ENCODE measurements around the gene XYLT2. TPM values are rescaled to one million over a fixed set of nuclear protein-coding genes. Genes with fewer than 3 reads are reported as not detected.
"Not testable (repeated sequence)": the region's sequence is repeated elsewhere in the genome, so short reads cannot be mapped to it uniquely, and the experiment has no call there.

Gene XYLT2
- total and polyA plus RNA-seq, 7 donors = 2.8 to 6.3 (median 4.0) TPM

DNA sequence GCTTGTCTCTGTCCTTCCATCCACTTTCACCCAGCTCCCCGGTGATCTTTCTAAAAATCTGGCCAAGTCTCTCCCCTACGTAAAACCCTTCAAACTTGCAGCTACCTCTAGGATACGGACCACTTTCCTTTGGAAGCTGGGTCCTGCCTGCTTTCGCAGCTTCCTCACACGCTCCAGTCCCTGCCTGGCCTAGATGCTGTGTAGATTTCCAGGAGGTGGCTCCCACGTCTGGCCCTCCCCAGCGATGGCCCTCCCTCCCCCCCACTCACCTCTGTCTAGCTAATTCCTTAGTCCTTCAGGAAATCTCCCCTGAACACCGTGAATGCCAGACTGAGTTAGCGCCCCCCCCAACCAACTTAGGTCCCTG lies 52.0 kb downstream of the XYLT2 start:
- intact Hi-C loops (cut with DNase I) = no loop called here
- Histone ChIP-seq H3K36me3 (ENCODE audit: insufficient read depth in 1 of 2, low read depth in 1 of 2) (peaks cover 12 to 21% of the 10 kb centered on the region in 2 donors), H3K4me3 (peak overlapping the region; percentile 95), H3K9me3 (no peaks in the 10 kb centered on the region), H3K27me3 (ENCODE audit: insufficient read depth in 3 of 3, low read length in 2 of 3) (no peaks in the 10 kb centered on the region), H3K27ac (no peak overlapping the region), H3K4me1 (peaks cover 17% of the 10 kb centered on the region)
- TF ChIP-seq, protein P1, sequence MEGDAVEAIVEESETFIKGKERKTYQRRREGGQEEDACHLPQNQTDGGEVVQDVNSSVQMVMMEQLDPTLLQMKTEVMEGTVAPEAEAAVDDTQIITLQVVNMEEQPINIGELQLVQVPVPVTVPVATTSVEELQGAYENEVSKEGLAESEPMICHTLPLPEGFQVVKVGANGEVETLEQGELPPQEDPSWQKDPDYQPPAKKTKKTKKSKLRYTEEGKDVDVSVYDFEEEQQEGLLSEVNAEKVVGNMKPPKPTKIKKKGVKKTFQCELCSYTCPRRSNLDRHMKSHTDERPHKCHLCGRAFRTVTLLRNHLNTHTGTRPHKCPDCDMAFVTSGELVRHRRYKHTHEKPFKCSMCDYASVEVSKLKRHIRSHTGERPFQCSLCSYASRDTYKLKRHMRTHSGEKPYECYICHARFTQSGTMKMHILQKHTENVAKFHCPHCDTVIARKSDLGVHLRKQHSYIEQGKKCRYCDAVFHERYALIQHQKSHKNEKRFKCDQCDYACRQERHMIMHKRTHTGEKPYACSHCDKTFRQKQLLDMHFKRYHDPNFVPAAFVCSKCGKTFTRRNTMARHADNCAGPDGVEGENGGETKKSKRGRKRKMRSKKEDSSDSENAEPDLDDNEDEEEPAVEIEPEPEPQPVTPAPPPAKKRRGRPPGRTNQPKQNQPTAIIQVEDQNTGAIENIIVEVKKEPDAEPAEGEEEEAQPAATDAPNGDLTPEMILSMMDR (IDR thresholded peaks at IDR 0.05) = no peak
- ATAC-seq (no peak), DNase-seq (no peak)
- WGBS, 3 donors = 55 to 67% (median 60%) methylated on average over 9 of the region's 9 CpGs

- 97 to 100% (median 98%) methylated on average over 3 of the region's 3 CpGs for WGBS, 3 donors
- H3K9me3 ChIP-seq; H3K27me3 ChIP-seq (ENCODE audit: insufficient read depth in 3 of 3, low read length in 2 of 3); H3K4me3 ChIP-seq; ATAC-seq; H3K27ac ChIP-seq; DNase-seq; intact Hi-C loops (cut with DNase I): not testable (repeated sequence)
- H3K4me1 ChIP-seq = peaks cover 17% of the 10 kb centered on the region
- peaks cover 10 to 14% of the 10 kb centered on the region in 2 donors for H3K36me3 ChIP-seq (ENCODE audit: insufficient read depth in 1 of 2, low read depth in 1 of 2)
Observed at GRCh38 chr17:50398672-50399071, 52.7 kb downstream of the XYLT2 start.

DNA sequence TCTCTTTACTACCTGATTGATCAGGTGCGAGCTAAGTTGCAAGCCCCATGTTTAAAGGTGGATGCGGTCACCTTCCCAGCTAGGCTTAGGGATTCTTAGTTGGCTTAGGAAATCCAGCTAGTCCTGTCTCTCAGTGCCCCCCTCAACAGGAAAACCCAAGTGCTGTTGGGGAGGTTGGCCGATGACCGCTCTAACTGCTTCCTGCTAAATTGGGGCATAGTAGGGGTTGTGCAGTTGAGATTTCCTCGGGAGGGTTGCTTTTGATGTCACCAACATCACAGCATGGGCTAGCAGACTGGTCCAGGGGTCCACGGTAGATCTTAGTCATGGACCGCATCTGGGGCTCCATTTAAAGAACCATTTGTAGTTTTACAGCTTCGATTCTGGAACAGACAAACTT lies 53.7 kb downstream of the XYLT2 start:
- H3K27ac ChIP-seq; H3K4me3 ChIP-seq; H3K36me3 ChIP-seq (ENCODE audit: insufficient read depth in 1 of 2, low read depth in 1 of 2); intact Hi-C loops (cut with DNase I); DNase-seq; H3K9me3 ChIP-seq; H3K27me3 ChIP-seq (ENCODE audit: insufficient read depth in 3 of 3, low read length in 2 of 3); ATAC-seq: not testable (repeated sequence)
- peaks cover 17% of the 10 kb centered on the region for H3K4me1 ChIP-seq
- 91 to 94% (median 92%) methylated on average over 8 of the region's 8 CpGs for WGBS, 3 donors

GRCh38 chr17:50405351-50405750 lies 59.4 kb downstream of the XYLT2 start:
- WGBS, 3 donors = 80 to 85% (median 84%) methylated on average over 4 of the region's 4 CpGs
- H3K9me3 ChIP-seq; DNase-seq; ATAC-seq; H3K4me3 ChIP-seq; H3K27me3 ChIP-seq (ENCODE audit: insufficient read depth in 3 of 3, low read length in 2 of 3); H3K27ac ChIP-seq; H3K4me1 ChIP-seq; H3K36me3 ChIP-seq (ENCODE audit: insufficient read depth in 1 of 2, low read depth in 1 of 2); intact Hi-C loops (cut with DNase I): not testable (repeated sequence)

GRCh38 chr17:50406578-50406977 lies 60.7 kb downstream of the XYLT2 start:
- Histone ChIP-seq H3K4me3 (no peak overlapping the region), H3K4me1 (no peaks in the 10 kb centered on the region), H3K36me3 (ENCODE audit: insufficient read depth in 1 of 2, low read depth in 1 of 2) (no peaks in the 10 kb centered on the region), H3K9me3 (no peaks in the 10 kb centered on the region), H3K27ac (no peak overlapping the region), H3K27me3 (ENCODE audit: insufficient read depth in 3 of 3, low read length in 2 of 3) (no peaks in the 10 kb centered on the region)
- ATAC-seq (no peak), DNase-seq (no peak)
- TF ChIP-seq, protein P1 (IDR thresholded peaks at IDR 0.05) = no peak
- WGBS, 3 donors = 70 to 79% (median 70%) methylated on average over 5 of the region's 5 CpGs
- intact Hi-C loops (cut with DNase I) = no loop called here

GRCh38 chr17:50407921-50408320 lies 62.0 kb downstream of the XYLT2 start:
- DNase-seq = no peak
- Histone ChIP-seq H3K36me3 (ENCODE audit: insufficient read depth in 1 of 2, low read depth in 1 of 2) (no peaks in the 10 kb centered on the region), H3K9me3 (no peaks in the 10 kb centered on the region), H3K4me1 (no peaks in the 10 kb centered on the region), H3K27me3 (ENCODE audit: insufficient read depth in 3 of 3, low read length in 2 of 3) (no peaks in the 10 kb centered on the region), H3K4me3 (no peak overlapping the region), H3K27ac (no peak overlapping the region)
- intact Hi-C loops (cut with DNase I) = no loop called here
- no peak for ATAC-seq
- TF ChIP-seq, protein P1 (IDR thresholded peaks at IDR 0.05) = no peak
- WGBS, 3 donors = 65 to 81% (median 67%) methylated on average over 4 of the region's 4 CpGs

Other genes with a start within 250 kb of the XYLT2 start
- 1 to 10 TPM in 3 of 4 donors, under 1 TPM in 1; 0.55 to 2.7 (median 1.3) TPM for gene SAMD14, start 216.0 kb upstream of the XYLT2 start, total RNA-seq
- gene SAMD14, start 216.0 kb upstream of the XYLT2 start, polyA plus RNA-seq = 1 to 10 TPM in 1 of 3 donors, under 1 TPM in 2; 0.64 to 1.3 (median 0.98) TPM
- gene PPP1R9B, start 195.4 kb upstream of the XYLT2 start, total RNA-seq = 10 to 100 TPM; 15.1 to 26.5 (median 18.4) TPM
- 10 to 100 TPM in 2 of 3 donors, 1 to 10 TPM in 1; 7.0 to 11.3 (median 11.0) TPM for gene PPP1R9B, start 195.4 kb upstream of the XYLT2 start, polyA plus RNA-seq
- 100 to 1,000 TPM; 245 to 291 (median 266) TPM for gene SGCA, start 180.1 kb upstream of the XYLT2 start, total RNA-seq
- 100 to 1,000 TPM; 120 to 254 (median 151) TPM for gene SGCA, start 180.1 kb upstream of the XYLT2 start, polyA plus RNA-seq
- 10 to 100 TPM; 10.2 to 46.6 (median 18.7) TPM for gene COL1A1, start 144.5 kb upstream of the XYLT2 start, total RNA-seq
- gene COL1A1, start 144.5 kb upstream of the XYLT2 start, polyA plus RNA-seq = 1 to 10 TPM; 2.3 to 5.4 (median 3.3) TPM
- not detected for gene TMEM92, start 71.7 kb upstream of the XYLT2 start, total RNA-seq
- under 1 TPM in 2 of 3 donors, not detected in 1; 0.01 to 0.07 TPM for gene TMEM92, start 71.7 kb upstream of the XYLT2 start, polyA plus RNA-seq
- 100 to 1,000 TPM in 2 of 4 donors, 10 to 100 TPM in 2; 70.7 to 133 (median 95.3) TPM for gene MRPL27, start 27.1 kb downstream of the XYLT2 start, total RNA-seq
- gene MRPL27, start 27.1 kb downstream of the XYLT2 start, polyA plus RNA-seq = 100 to 1,000 TPM; 128 to 468 (median 281) TPM
- under 1 TPM in 2 of 4 donors, not detected in 2; 0.15 to 0.32 TPM for gene EME1, start 27.1 kb downstream of the XYLT2 start, total RNA-seq
- gene EME1, start 27.1 kb downstream of the XYLT2 start, polyA plus RNA-seq = under 1 TPM; 0.06 to 0.39 (median 0.29) TPM
- 10 to 100 TPM; 15.9 to 53.9 (median 44.7) TPM for gene LRRC59, start 51.4 kb downstream of the XYLT2 start, total RNA-seq
- gene LRRC59, start 51.4 kb downstream of the XYLT2 start, polyA plus RNA-seq = 100 to 1,000 TPM in 1 of 3 donors, 10 to 100 TPM in 2; 40.8 to 122 (median 90.2) TPM
- 10 to 100 TPM; 14.4 to 72.3 (median 44.7) TPM for gene ACSF2, start 80.1 kb downstream of the XYLT2 start, total RNA-seq
- gene ACSF2, start 80.1 kb downstream of the XYLT2 start, polyA plus RNA-seq = 10 to 100 TPM; 17.0 to 69.7 (median 19.6) TPM
- under 1 TPM in 3 of 4 donors, not detected in 1; 0.32 to 0.76 (median 0.44) TPM for gene CHAD, start 122.8 kb downstream of the XYLT2 start, total RNA-seq
- under 1 TPM in 2 of 3 donors, not detected in 1; 0.09 to 0.42 TPM for gene CHAD, start 122.8 kb downstream of the XYLT2 start, polyA plus RNA-seq
- 10 to 100 TPM; 44.1 to 60.4 (median 50.0) TPM for gene RSAD1, start 132.7 kb downstream of the XYLT2 start, total RNA-seq
- gene RSAD1, start 132.7 kb downstream of the XYLT2 start, polyA plus RNA-seq = 10 to 100 TPM; 34.3 to 63.2 (median 52.4) TPM
- gene MYCBPAP, start 162.3 kb downstream of the XYLT2 start, total RNA-seq = under 1 TPM in 3 of 4 donors, not detected in 1; 0.27 to 0.99 (median 0.52) TPM
- under 1 TPM in 2 of 3 donors, not detected in 1; 0.05 TPM for gene MYCBPAP, start 162.3 kb downstream of the XYLT2 start, polyA plus RNA-seq
- gene EPN3, start 186.6 kb downstream of the XYLT2 start, total RNA-seq = under 1 TPM in 2 of 4 donors, not detected in 2; 0.12 to 0.15 TPM
- under 1 TPM in 1 of 3 donors, not detected in 2; 0.03 TPM for gene EPN3, start 186.6 kb downstream of the XYLT2 start, polyA plus RNA-seq
- 10 to 100 TPM; 16.7 to 25.8 (median 21.9) TPM for gene SPATA20, start 201.0 kb downstream of the XYLT2 start, total RNA-seq
- 1 to 10 TPM; 4.8 to 9.7 (median 5.4) TPM for gene SPATA20, start 201.0 kb downstream of the XYLT2 start, polyA plus RNA-seq
- gene CACNA1G, start 214.6 kb downstream of the XYLT2 start, total RNA-seq = under 1 TPM in 3 of 4 donors, not detected in 1; 0.02 to 0.24 (median 0.17) TPM
- under 1 TPM in 2 of 3 donors, not detected in 1; 0.04 TPM for gene CACNA1G, start 214.6 kb downstream of the XYLT2 start, polyA plus RNA-seq